Measurements from ENCODE around the gene DPH7.

GRCh38 chr9:137535120-137535428 is 43.7 kb downstream of the DPH7 start:
- TF ChIP-seq POLR2AphosphoS5 (IDR thresholded peaks at IDR 0.05): no peak
- TF ChIP-seq CTCF (IDR thresholded peaks at IDR 0.05): no peak
- no peak for TF ChIP-seq POLR2A (IDR thresholded peaks at IDR 0.05)
- no peak for TF ChIP-seq EP300 (IDR thresholded peaks at IDR 0.05)

All from gastroesophageal sphincter (tissue), 3 donors.